ENCODE results near the gene NKIRAS2. TPM values are rescaled to one million over a fixed set of nuclear protein-coding genes. Genes with fewer than 3 reads are reported as not detected.

NKIRAS2 gene
- total and polyA plus RNA-seq, 2 of the 4 experiments (the other 2 are of a cell fraction), result 25.6 to 51.8 TPM

DNA sequence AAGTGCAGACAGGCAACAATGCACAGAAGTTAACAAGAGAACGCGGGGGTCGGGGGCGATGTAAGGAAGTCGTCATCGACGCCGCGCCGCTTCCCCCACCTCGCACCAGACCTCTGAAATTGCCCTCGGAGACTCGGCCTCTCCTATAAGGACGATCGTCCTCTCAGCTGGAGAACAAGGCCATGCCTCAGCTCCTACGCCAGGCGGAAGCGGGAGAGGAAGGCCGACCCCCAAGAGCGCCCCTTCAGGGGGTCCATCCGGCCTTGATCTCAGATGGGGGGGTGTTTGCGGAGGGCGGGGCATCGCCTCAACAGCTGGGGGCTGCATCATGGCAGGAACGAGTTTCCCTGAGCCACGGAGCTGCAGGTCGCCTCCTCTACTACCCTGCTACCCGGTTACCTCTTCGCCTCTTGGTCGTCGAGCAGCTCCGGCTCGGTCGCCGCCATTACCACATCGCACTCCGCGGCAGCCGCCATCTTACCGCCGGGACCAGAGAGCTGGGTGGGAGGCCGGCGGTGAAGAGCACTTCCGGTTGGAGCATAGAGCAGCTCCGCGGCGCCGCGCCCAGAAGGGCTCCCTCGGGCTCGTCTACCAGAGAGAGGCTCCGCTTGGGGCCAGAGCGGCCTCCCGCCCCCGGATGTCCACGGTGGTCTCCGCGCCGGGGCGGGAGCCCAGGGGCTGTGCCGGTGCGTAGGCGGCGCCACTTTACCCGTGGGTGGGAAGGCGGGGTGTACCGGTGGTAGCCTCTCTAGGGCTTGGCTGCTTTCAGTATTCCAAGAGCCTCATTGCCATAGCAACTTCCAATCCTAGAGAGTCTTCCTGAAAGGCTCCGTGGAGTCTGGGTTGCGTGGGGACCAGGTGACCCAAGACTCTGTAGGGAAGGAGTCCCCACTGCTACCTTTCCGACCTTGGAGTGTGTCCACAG lies 2.7 kb upstream of the NKIRAS2 start, which contains the start of gene DNAJC7 (continued):
- 0 out of 2 replicates have a peak, but pooled peaks have one; percentile 8 for TF ChIP-seq MXI1 (IDR thresholded peaks at IDR 0.05; ENCODE audit: borderline replicate concordance, low read depth, low read length)
- TF ChIP-seq NFE2L2 (IDR thresholded peaks at IDR 0.05; ENCODE audit: low read depth, low read length), result no peak
- 0 out of 2 replicates have a peak, but pooled peaks have one; percentile 76 for TF ChIP-seq CHD1 (IDR thresholded peaks at IDR 0.05; ENCODE audit: low read depth, low read length)
- TF ChIP-seq SMC3 (IDR thresholded peaks at IDR 0.05; ENCODE audit: low read depth, low read length), result no peak

GRCh38 chr17:42017866-42018200 lies 2.1 kb upstream of the NKIRAS2 start:
- peak overlapping the region; percentile 96 for H2AK5ac ChIP-seq (ENCODE audit: low read depth, low read length)
- ChIA-PET CTCF (interaction anchor here (1.0 kb wide), 1 partner anchor 13 kb away, joined by 3 read pairs; no protein-coding TSS in a partner anchor), POLR2A (ENCODE audit: unreplicated experiment) (interaction anchor here (0.5 to 1.1 kb wide), 5 partner anchors 15 to 205 kb away, joined by 4 to 7 read pairs (median 5); partner anchors contain the start of genes CNP and FKBP10)
- peak overlapping the region; percentile 60 for H2BK120ac ChIP-seq (ENCODE audit: low read depth, low read length)
- peak overlapping the region; percentile 68 for H2BK5ac ChIP-seq (ENCODE audit: low read depth, low read length, poor library complexity, severe bottlenecking)
- peak; percentile 18; the same call in 1 of the 2 replicates for TF ChIP-seq MAFK (IDR thresholded peaks at IDR 0.05; ENCODE audit: low read depth, low read length)
- no peak for TF ChIP-seq SMC3 (IDR thresholded peaks at IDR 0.05; ENCODE audit: low read depth, low read length)
- peak overlapping the region; percentile 77 for H3K27ac ChIP-seq (ENCODE audit: insufficient read depth, low read length)
- in situ Hi-C loops (cut with MboI; ENCODE audit: low sequenced_read_pairs) (no loop called here), dilution Hi-C loops (cut with HindIII; ENCODE audit: low sequenced_read_pairs, unreplicated experiment) (no loop called here), intact Hi-C loops (cut with micrococcal nuclease) (loop anchor here (2.0 kb wide), 1 partner anchor 15 kb away; no protein-coding TSS in a partner anchor)
- peak overlapping the region; percentile 96 to 100 for H4K8ac ChIP-seq (ENCODE audit: low read depth in 2 of 2, low read length in 2 of 2)
- DNase-seq (no peak), ATAC-seq (ENCODE audit: low read depth) (no peak; the same call in 1 of the 2 replicates)
- no TSS peak for BruUV-seq (replicated peaks)
- H3K56ac ChIP-seq (ENCODE audit: extremely low read depth, insufficient read depth, low read length), result peak overlapping the region; percentile 82
- peak overlapping the region; percentile 96 for H3K4me2 ChIP-seq (ENCODE audit: low read depth, low read length)
- peak overlapping the region; percentile 96 for H4K5ac ChIP-seq (ENCODE audit: low read depth, low read length)
- H2BK20ac ChIP-seq (ENCODE audit: low read depth, low read length), result no peak overlapping the region
- H3K79me1 ChIP-seq (ENCODE audit: low read depth in 1 of 2, low read length in 2 of 2), result peaks cover 12 to 54% of the 10 kb centered on the region in 2 experiments
- H3K9ac ChIP-seq (ENCODE audit: low read depth, low read length), result peak overlapping the region; percentile 80
- H3K4me1 ChIP-seq (ENCODE audit: control insufficient read depth, insufficient read depth, low read length), result peaks cover 3% of the 10 kb centered on the region; the same call in 1 of the 2 replicates
- peaks cover 5% of the 10 kb centered on the region for H3K36me3 ChIP-seq (ENCODE audit: control insufficient read depth, insufficient read depth, low read length)
- H3K14ac ChIP-seq (replicated peaks; ENCODE audit: low read depth, low read length), result peak overlapping the region; percentile 98
- no peaks in the 10 kb centered on the region for H3K27me3 ChIP-seq (ENCODE audit: control insufficient read depth, insufficient read depth, low read length)
- H3K23ac ChIP-seq (ENCODE audit: low read depth, low read length), result peak overlapping the region; percentile 96
- H3K18ac ChIP-seq (ENCODE audit: low read depth, low read length), result peak overlapping the region; percentile 3
- H2AFZ ChIP-seq (replicated peaks; ENCODE audit: low read length, poor library complexity), result peak overlapping the region; percentile 97
- peak overlapping the region; percentile 65 for H3K4me3 ChIP-seq (ENCODE audit: insufficient read depth, low read depth, low read length)
- peak overlapping the region; percentile 98 for H2AK9ac ChIP-seq (replicated peaks; ENCODE audit: low read depth, low read length, poor library complexity)
- 1% methylated on average over 8 of the region's 11 CpGs; no CpG with 5 or more reads in 1 of the 2 experiments for WGBS, 2 experiments (ENCODE audit: extremely low coverage in 2 of 2, insufficient read length in 1 of 2)
- H3K9me1 ChIP-seq (ENCODE audit: insufficient read depth, low read length), result peaks cover 8% of the 10 kb centered on the region
- H4K91ac ChIP-seq (ENCODE audit: insufficient read depth, low read depth, low read length), result peak overlapping the region; percentile 91
- peak overlapping the region; percentile 83; the same call in 2 of the 3 replicates for H2BK15ac ChIP-seq (ENCODE audit: low read depth, low read length)
- H4K20me1 ChIP-seq (ENCODE audit: insufficient read depth, low read length), result peaks cover 17% of the 10 kb centered on the region
- peak overlapping the region; percentile 96 for H3K4ac ChIP-seq (ENCODE audit: low read depth, low read length)
- H3K9me3 ChIP-seq (ENCODE audit: control insufficient read depth, insufficient read depth, low read length), result no peaks in the 10 kb centered on the region
